ENCODE data around the gene COPS8. TPM values are rescaled to one million over a fixed set of nuclear protein-coding genes. Genes with fewer than 3 reads are reported as not detected.

The COPS8 gene
- polyA plus RNA-seq, 4 donors = 18.9 to 40.9 (median 27.0) TPM

GRCh38 chr2:237059155-237059875 lies 26.4 kb upstream of the COPS8 start:
- peak overlapping the region in 1 of 3 donors; percentile 51 for H3K27ac ChIP-seq (ENCODE audit: low read depth in 1 of 3, low read length in 2 of 3)
- no peak overlapping the region for H3K4me3 ChIP-seq (ENCODE audit: low read depth in 1 of 3, low read length in 3 of 3)
- FAIRE-seq = no peak
- DNase-seq = no peak
- H3K36me3 ChIP-seq (ENCODE audit: control insufficient read depth in 3 of 3, insufficient read depth in 2 of 3, low read depth in 1 of 3, low read length in 3 of 3) = peaks cover 0 to 2% (median 0%) of the 10 kb centered on the region in 3 donors
- no peaks in the 10 kb centered on the region for H3K9me3 ChIP-seq (ENCODE audit: control insufficient read depth in 2 of 2, insufficient read depth in 1 of 2, low read depth in 1 of 2, low read length in 1 of 2)
- H3K27me3 ChIP-seq (ENCODE audit: control insufficient read depth in 3 of 3, insufficient read depth in 3 of 3, low read length in 3 of 3) = no peaks in the 10 kb centered on the region
- no peaks in the 10 kb centered on the region for H3K4me1 ChIP-seq (ENCODE audit: control insufficient read depth in 3 of 3, insufficient read depth in 2 of 3, low read depth in 1 of 3, low read length in 2 of 3)
- WGBS, 3 donors = 46 to 63% (median 60%) methylated on average over 8 of the region's 8 CpGs

DNA sequence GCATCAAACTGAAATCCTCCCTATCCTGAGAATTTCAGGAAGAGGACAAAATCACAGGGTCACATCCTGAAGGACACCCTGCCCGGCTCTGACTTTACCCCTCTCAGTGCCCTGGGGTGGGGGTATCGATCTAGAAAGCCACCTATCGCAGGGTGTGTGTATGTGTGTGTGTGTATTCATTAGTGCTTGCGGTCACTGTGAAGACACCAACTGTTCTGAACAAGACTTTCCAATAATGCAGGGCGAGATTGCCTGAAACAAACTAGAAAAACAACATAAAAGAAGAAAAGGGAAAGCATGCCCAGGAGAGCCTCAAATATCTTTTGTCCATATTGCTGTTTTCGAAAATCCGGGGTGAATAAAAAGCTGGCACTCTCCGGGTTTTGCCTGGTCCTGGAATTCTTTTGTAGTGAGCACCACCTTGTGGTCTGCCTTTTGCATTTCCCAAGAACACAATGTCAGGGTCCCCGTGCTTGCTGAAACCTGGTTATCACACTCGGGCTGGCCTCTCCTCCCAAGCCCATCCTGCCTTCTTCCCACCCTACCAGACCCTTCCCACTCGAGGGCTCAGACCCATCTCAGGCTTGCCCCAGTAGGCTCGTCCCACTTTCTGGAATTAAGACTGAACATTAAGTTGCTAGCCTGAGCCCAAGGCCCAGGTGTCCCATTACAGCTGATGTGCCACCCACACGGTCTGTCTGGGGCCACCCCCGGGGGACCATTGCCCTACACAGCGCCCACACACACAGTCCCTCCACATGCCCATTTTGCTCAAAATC lies 25.0 kb upstream of the COPS8 start:
- Histone ChIP-seq H3K27ac (ENCODE audit: low read depth in 1 of 3, low read length in 2 of 3) (no peak overlapping the region), H3K4me3 (ENCODE audit: low read depth in 1 of 3, low read length in 3 of 3) (no peak overlapping the region), H3K27me3 (ENCODE audit: control insufficient read depth in 3 of 3, insufficient read depth in 3 of 3, low read length in 3 of 3) (no peaks in the 10 kb centered on the region), H3K4me1 (ENCODE audit: control insufficient read depth in 3 of 3, insufficient read depth in 2 of 3, low read depth in 1 of 3, low read length in 2 of 3) (no peaks in the 10 kb centered on the region), H3K9me3 (ENCODE audit: control insufficient read depth in 2 of 2, insufficient read depth in 1 of 2, low read depth in 1 of 2, low read length in 1 of 2) (no peaks in the 10 kb centered on the region), H3K36me3 (ENCODE audit: control insufficient read depth in 3 of 3, insufficient read depth in 2 of 3, low read depth in 1 of 3, low read length in 3 of 3) (peaks cover 0 to 2% (median 0%) of the 10 kb centered on the region in 3 donors)
- DNase-seq = peak; percentile 62 to 73
- no peak for FAIRE-seq
- 24 to 31% (median 25%) methylated on average over 15 of the region's 15 CpGs for WGBS, 3 donors

DNA sequence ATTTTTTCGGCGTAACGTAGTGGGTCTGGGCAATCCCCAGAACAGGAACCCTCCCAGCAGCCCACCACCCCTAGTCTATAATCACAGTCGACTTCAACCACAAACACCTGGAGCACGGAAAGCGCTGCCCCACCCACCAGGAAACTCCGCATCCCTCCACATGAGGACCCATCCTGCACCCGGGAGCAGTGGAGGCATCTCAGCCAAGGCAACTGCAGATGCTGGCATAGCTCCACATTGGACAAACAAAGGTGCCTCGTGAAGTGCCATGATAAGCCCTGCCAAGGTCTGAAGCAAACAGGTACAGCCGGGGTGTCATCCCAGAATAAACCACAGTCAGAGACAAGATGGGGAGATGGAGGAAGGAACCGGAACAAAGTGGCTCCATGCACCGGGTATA lies 24.3 kb upstream of the COPS8 start:
- H3K27me3 ChIP-seq (ENCODE audit: control insufficient read depth in 3 of 3, insufficient read depth in 3 of 3, low read length in 3 of 3) = no peaks in the 10 kb centered on the region
- WGBS, 3 donors = 67 to 81% (median 69%) methylated on average over 12 of the region's 12 CpGs
- peaks cover 0 to 4% (median 0%) of the 10 kb centered on the region in 3 donors for H3K4me1 ChIP-seq (ENCODE audit: control insufficient read depth in 3 of 3, insufficient read depth in 2 of 3, low read depth in 1 of 3, low read length in 2 of 3)
- DNase-seq (no peak), FAIRE-seq (no peak)
- H3K4me3 ChIP-seq (ENCODE audit: low read depth in 1 of 3, low read length in 3 of 3) = no peak overlapping the region
- H3K36me3 ChIP-seq (ENCODE audit: control insufficient read depth in 3 of 3, insufficient read depth in 2 of 3, low read depth in 1 of 3, low read length in 3 of 3) = peaks cover 0 to 2% (median 0%) of the 10 kb centered on the region in 3 donors
- no peak overlapping the region for H3K27ac ChIP-seq (ENCODE audit: low read depth in 1 of 3, low read length in 2 of 3)
- H3K9me3 ChIP-seq (ENCODE audit: control insufficient read depth in 2 of 2, insufficient read depth in 1 of 2, low read depth in 1 of 2, low read length in 1 of 2) = no peaks in the 10 kb centered on the region

- Histone ChIP-seq H3K27me3 (ENCODE audit: control insufficient read depth in 3 of 3, insufficient read depth in 3 of 3, low read length in 3 of 3) (no peaks in the 10 kb centered on the region), H3K4me1 (ENCODE audit: control insufficient read depth in 3 of 3, insufficient read depth in 2 of 3, low read depth in 1 of 3, low read length in 2 of 3) (peaks cover 0 to 11% (median 0%) of the 10 kb centered on the region in 3 donors), H3K4me3 (ENCODE audit: low read depth in 1 of 3, low read length in 3 of 3) (no peak overlapping the region), H3K27ac (ENCODE audit: low read depth in 1 of 3, low read length in 2 of 3) (no peak overlapping the region), H3K9me3 (ENCODE audit: control insufficient read depth in 2 of 2, insufficient read depth in 1 of 2, low read depth in 1 of 2, low read length in 1 of 2) (peaks cover 0 to 3% of the 10 kb centered on the region in 2 donors), H3K36me3 (ENCODE audit: control insufficient read depth in 3 of 3, insufficient read depth in 2 of 3, low read depth in 1 of 3, low read length in 3 of 3) (peaks cover 0 to 2% (median 0%) of the 10 kb centered on the region in 3 donors)
- WGBS, 3 donors = 85 to 94% (median 86%) methylated on average over 4 of the region's 4 CpGs
- DNase-seq (no peak), FAIRE-seq (no peak)
Observed at GRCh38 chr2:237062585-237062984, 23.1 kb upstream of the COPS8 start.

DNA sequence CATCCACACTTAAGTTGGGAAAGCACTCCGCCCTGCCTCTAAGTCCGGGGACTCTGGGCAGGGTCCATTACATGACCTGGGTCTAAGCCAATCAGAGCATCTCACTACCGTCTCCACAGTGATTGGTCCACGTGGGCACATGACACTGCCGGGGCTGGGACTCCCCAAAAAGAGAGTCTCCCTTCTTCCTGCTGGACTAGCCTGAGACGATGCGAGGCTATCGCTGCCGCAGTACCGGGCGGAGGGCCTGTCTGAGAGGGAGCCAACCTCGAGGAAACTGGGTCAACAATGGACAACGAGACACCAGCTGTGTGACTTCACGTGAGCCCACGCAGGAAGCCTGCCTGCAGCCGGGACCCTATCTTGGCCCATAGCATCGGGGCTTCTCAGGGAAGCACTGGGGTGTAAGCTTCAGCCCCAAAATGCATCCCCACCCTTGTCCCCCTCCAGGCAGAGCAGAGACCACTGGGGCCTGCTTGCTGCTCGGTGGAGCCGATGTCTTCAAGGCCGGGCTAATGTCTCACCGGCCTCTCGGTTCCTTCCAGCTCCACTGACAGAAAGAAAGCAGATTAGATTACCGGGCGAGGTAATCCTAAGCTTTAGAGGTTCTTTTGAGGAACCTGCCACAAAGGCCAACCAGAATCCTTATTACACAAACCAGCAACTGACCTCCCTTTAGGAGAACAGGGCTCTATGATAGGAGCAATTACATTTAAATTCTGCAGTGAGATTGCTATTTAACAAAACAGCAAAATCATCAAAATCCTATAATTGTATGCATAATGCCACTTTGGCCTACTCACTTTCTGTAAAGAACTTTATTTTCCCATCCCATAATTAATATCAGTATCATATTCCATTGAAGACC lies 21.3 kb upstream of the COPS8 start:
- Histone ChIP-seq H3K9me3 (ENCODE audit: control insufficient read depth in 2 of 2, insufficient read depth in 1 of 2, low read depth in 1 of 2, low read length in 1 of 2) (peaks cover 0 to 3% of the 10 kb centered on the region in 2 donors), H3K27me3 (ENCODE audit: control insufficient read depth in 3 of 3, insufficient read depth in 3 of 3, low read length in 3 of 3) (no peaks in the 10 kb centered on the region), H3K4me1 (ENCODE audit: control insufficient read depth in 3 of 3, insufficient read depth in 2 of 3, low read depth in 1 of 3, low read length in 2 of 3) (peaks cover 0 to 12% (median 0%) of the 10 kb centered on the region in 3 donors), H3K4me3 (ENCODE audit: low read depth in 1 of 3, low read length in 3 of 3) (no peak overlapping the region), H3K36me3 (ENCODE audit: control insufficient read depth in 3 of 3, insufficient read depth in 2 of 3, low read depth in 1 of 3, low read length in 3 of 3) (no peaks in the 10 kb centered on the region), H3K27ac (ENCODE audit: low read depth in 1 of 3, low read length in 2 of 3) (no peak overlapping the region)
- no peak for DNase-seq
- no peak for FAIRE-seq
- 89 to 90% (median 90%) methylated on average over 24 of the region's 24 CpGs for WGBS, 3 donors

DNA sequence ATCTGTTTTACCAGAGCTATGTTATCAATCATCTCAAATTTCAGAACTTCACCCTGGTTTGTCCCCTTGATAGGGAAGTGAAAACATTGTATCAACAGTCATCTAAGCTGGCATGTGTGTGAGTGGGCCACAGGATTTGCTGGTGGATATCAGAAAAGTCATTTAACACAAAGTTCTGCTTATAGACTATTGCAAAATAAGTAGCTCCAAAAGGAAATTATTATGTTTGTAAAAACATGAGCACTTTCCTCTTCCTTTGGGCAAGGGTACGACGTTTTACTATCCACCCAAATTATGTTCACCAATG lies 20.7 kb upstream of the COPS8 start:
- H3K27ac ChIP-seq (ENCODE audit: low read depth in 1 of 3, low read length in 2 of 3) = no peak overlapping the region
- H3K4me1 ChIP-seq (ENCODE audit: control insufficient read depth in 3 of 3, insufficient read depth in 2 of 3, low read depth in 1 of 3, low read length in 2 of 3) = peaks cover 0 to 12% (median 0%) of the 10 kb centered on the region in 3 donors
- 76 to 86% (median 86%) methylated on average over 2 of the region's 2 CpGs for WGBS, 3 donors
- no peak overlapping the region for H3K4me3 ChIP-seq (ENCODE audit: low read depth in 1 of 3, low read length in 3 of 3)
- H3K9me3 ChIP-seq (ENCODE audit: control insufficient read depth in 2 of 2, insufficient read depth in 1 of 2, low read depth in 1 of 2, low read length in 1 of 2) = peaks cover 0 to 3% of the 10 kb centered on the region in 2 donors
- no peaks in the 10 kb centered on the region for H3K27me3 ChIP-seq (ENCODE audit: control insufficient read depth in 3 of 3, insufficient read depth in 3 of 3, low read length in 3 of 3)
- FAIRE-seq (no peak), DNase-seq (no peak)
- no peaks in the 10 kb centered on the region for H3K36me3 ChIP-seq (ENCODE audit: control insufficient read depth in 3 of 3, insufficient read depth in 2 of 3, low read depth in 1 of 3, low read length in 3 of 3)

DNA sequence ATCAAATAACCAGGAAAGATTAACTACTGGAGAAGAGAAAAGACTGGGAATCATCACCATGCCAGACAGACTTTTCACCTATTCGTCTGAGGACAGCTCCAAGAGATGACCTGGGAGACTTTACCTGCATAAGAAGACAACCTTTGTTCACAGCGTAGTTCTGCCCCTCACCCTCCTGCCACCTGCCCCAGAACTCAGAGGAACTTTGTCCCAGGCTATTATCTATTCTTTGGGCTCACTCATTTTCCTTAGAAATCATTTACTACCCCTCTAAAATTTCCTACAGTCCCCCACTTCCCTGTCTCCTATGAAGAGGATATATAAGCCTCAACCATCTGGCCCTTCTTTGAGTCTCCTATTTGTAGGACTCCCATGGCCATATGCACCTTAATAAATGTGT lies 19.3 kb upstream of the COPS8 start:
- H3K27ac ChIP-seq (ENCODE audit: low read depth in 1 of 3, low read length in 2 of 3) = peak overlapping the region in 1 of 3 donors; percentile 39
- no peaks in the 10 kb centered on the region for H3K27me3 ChIP-seq (ENCODE audit: control insufficient read depth in 3 of 3, insufficient read depth in 3 of 3, low read length in 3 of 3)
- 32 to 71% (median 40%) methylated on average over 2 of the region's 2 CpGs for WGBS, 3 donors
- peak; percentile 10 to 58 for DNase-seq
- no peak overlapping the region for H3K4me3 ChIP-seq (ENCODE audit: low read depth in 1 of 3, low read length in 3 of 3)
- FAIRE-seq = no peak
- H3K36me3 ChIP-seq (ENCODE audit: control insufficient read depth in 3 of 3, insufficient read depth in 2 of 3, low read depth in 1 of 3, low read length in 3 of 3) = no peaks in the 10 kb centered on the region
- peaks cover 0 to 10% of the 10 kb centered on the region in 2 donors for H3K9me3 ChIP-seq (ENCODE audit: control insufficient read depth in 2 of 2, insufficient read depth in 1 of 2, low read depth in 1 of 2, low read length in 1 of 2)
- H3K4me1 ChIP-seq (ENCODE audit: control insufficient read depth in 3 of 3, insufficient read depth in 2 of 3, low read depth in 1 of 3, low read length in 2 of 3) = peaks cover 0 to 12% (median 0%) of the 10 kb centered on the region in 3 donors

DNA sequence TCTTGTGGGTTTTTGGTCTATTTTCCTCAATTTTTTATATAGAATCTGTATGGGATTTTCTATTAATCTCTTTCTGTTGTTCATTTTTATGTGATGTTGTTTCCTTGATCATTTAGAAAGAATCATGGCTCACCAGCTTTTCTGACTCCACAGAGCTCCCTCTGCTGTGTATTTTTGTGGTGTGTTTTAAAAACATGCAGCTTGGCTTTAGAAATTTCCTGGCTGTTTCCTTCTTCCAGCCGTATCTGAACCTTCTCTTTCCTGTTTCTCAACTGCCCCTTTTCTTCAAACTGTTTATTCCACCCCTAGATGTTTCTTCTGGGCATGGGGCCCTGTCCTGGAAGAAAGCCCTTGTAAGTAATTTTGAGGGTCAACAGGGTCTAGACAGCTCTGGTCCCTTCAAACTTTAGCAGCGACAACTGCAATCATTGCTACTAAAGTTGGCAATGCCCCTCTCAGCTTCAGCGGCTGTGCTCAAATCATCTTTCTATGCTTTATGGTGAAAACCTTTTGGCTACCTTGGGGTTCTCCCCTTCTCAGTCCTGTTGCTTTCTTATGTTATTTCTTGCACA lies 17.6 kb upstream of the COPS8 start:
- no peaks in the 10 kb centered on the region for H3K27me3 ChIP-seq (ENCODE audit: control insufficient read depth in 3 of 3, insufficient read depth in 3 of 3, low read length in 3 of 3)
- peaks cover 0 to 4% (median 0%) of the 10 kb centered on the region in 3 donors for H3K36me3 ChIP-seq (ENCODE audit: control insufficient read depth in 3 of 3, insufficient read depth in 2 of 3, low read depth in 1 of 3, low read length in 3 of 3)
- FAIRE-seq = no peak
- H3K27ac ChIP-seq (ENCODE audit: low read depth in 1 of 3, low read length in 2 of 3) = no peak overlapping the region
- no peak overlapping the region for H3K4me3 ChIP-seq (ENCODE audit: low read depth in 1 of 3, low read length in 3 of 3)
- H3K4me1 ChIP-seq (ENCODE audit: control insufficient read depth in 3 of 3, insufficient read depth in 2 of 3, low read depth in 1 of 3, low read length in 2 of 3) = peaks cover 0 to 14% (median 0%) of the 10 kb centered on the region in 3 donors
- WGBS, 3 donors = 57 to 85% (median 80%) methylated on average over 3 of the region's 3 CpGs
- no peak for DNase-seq
- H3K9me3 ChIP-seq (ENCODE audit: control insufficient read depth in 2 of 2, insufficient read depth in 1 of 2, low read depth in 1 of 2, low read length in 1 of 2) = peaks cover 0 to 10% of the 10 kb centered on the region in 2 donors
